CD4-positive, alpha-beta T cell treated with Interferon alpha-2 for 1 hour (primary cell): ENCODE measurements around the gene STEAP2.
A peak's percentile ranks its signal among the peaks of the same experiment; 100 is the strongest.
"Not testable (repeated sequence)": the region's sequence is repeated elsewhere in the genome, so short reads cannot be mapped to it uniquely, and the experiment has no call there.

Experiments
- DNase-seq, 2 donors: peaks; one replicate each; pipeline ENCODE4 v3.0.0-alpha.2; 2020 to 2022

Gene STEAP2

DNA sequence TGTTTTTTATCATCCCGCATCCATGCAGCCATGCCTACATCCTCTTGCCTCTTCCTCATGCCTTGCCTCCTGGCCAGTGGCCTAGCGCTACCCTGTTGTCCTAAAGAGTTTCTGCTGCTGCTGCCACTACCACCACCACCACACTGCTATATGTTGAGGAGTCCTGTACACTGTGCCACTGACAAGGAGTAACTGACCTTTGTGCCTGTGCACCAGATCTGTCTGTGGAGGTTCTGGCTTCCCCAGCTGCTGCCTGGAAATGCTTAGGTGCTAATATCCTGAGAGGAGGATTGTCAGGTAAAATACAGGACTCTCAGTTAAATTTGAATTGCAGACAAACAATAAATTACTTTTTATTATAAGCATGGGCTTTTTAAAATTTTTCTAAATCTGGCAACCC is 26.5 kb downstream of the STEAP2 start:
- DNase-seq, result no peak

- DNase-seq, result no peak
Observed at GRCh38 chr7:90238583-90238982, 27.0 kb downstream of the STEAP2 start.

DNA sequence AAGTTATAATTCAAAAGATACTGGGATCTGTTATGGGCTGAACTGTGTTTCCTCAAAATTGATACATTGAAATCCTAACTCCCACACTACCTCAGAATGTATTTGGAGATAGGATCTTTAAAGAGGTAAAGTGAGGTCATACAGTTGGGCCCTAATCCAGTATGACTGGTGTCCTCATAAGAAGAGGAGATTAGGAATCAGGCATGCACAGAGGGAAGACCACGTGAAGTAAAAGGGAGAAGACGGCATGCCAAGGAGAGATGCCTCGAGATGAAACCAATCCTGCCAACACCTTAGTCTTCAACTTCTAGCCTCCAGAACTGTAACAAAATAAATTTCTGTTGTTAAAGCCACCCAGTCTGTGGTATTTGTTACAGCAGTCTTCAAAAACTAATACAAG is 27.5 kb downstream of the STEAP2 start:
- no peak for DNase-seq

GRCh38 chr7:90239625-90240228 is 28.2 kb downstream of the STEAP2 start:
- DNase-seq, result no peak

GRCh38 chr7:90242369-90243168 is 31.0 kb downstream of the STEAP2 start:
- DNase-seq, result no peak

- DNase-seq, result no peak
Observed at GRCh38 chr7:90243556-90243955, 32.0 kb downstream of the STEAP2 start.

DNA sequence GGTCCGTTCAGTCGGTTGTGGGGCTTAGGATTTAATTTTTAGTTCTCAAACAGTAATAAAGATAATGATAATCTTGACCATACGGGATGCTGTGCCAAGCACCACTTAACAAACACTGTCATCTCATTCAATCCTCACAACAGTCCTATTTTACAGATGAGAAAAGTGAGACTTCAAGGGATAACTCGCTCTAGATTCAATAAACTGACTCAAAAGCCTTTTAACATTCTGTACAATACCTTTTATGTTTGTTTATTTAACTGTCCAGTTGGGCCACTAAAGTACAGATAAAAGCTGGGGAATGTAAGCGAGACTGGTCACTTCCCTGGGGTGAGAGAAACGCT is 33.0 kb downstream of the STEAP2 start:
- no peak for DNase-seq

DNA sequence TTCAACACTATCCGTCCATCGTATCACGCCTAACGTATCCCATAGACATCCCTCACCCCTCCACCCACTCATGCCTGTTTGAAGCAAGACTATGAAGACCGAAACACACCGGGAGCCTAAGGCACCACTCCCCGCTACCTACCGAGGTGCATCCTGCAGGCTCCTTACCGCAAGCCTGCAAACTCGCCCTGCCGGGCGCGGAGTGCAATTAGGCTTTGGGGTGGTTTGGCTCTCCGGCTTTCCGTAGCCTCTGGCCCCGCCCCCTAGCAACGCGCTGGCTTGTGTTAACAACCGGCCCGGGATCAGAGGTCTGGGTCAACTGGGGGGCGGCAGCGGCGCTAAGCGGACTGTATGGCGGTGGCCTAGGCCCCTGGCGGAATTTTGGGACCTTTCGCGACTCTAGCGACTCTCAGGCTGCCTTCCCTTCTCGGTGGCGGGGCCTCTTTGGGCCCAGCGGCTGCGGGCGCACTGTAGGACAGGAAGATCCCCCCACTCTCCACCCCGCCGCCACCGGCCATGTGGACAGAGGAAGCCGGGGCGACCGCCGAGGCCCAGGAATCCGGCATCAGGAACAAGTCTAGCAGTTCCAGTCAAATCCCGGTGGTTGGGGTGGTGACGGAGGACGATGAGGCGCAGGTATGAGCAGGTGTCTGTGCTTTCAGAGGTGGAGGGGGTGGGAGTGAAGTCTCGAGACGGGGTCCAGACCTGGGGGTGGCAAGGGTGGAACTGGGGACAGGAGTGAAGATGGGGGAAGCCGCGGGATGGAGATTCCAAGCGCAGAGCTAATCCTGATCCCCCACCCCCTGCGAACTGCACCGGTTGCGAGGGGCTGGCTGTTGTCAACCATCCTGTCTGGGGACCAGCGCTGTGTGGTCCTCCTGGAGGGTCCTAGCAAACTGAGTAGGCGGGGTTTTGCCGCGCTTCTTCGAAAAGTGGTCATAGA is 33.6 kb downstream of the STEAP2 start, which contains the start of gene CFAP69:
Gene CFAP69 (plus strand): TSS at position 266 of the 943 bp plus-strand sequence. CDS start 251 bp downstream, at position 517.
- DNase-seq, result peak; percentile 80 to 87

DNA sequence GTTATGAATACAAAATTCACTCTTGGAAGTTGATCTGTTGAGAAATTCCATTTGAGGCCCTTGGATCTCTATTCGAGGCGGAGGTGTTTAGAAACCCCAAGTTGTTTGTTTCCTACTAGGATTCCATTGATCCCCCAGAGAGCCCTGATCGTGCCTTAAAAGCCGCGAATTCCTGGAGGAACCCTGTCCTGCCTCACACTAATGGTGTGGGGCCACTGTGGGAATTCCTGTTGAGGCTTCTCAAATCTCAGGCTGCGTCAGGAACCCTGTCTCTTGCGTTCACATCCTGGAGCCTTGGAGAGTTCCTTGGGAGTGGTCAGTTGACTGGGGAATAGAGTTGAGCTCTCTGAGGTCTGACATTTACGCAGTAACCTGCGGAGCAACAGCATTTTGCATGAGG is 34.6 kb downstream of the STEAP2 start:
- DNase-seq, result no peak

- no peak for DNase-seq
Observed at GRCh38 chr7:90248706-90249105, 37.2 kb downstream of the STEAP2 start.

- no peak for DNase-seq
Observed at GRCh38 chr7:90250601-90251303, 39.2 kb downstream of the STEAP2 start.

GRCh38 chr7:90251304-90251635 is 39.7 kb downstream of the STEAP2 start:
- DNase-seq, result no peak

DNA sequence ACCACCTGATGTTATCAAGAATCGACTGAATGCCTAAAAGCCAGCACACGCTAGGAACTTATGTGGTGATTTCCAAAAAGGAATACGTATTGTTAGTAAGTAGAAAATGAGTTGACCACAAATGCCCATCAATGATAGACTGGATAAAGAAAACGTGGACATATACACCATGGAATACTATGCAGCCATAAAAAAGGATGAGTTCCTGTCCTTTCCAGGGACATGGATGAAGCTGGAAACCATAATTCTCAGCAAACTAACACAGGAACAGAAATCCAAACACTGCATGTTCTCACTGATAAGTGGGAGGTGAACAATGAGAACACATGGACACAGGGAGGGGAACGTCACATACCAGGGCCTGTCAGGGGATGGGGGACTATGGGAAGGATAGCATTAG is 44.5 kb downstream of the STEAP2 start:
- DNase-seq, result not testable (repeated sequence)

GRCh38 chr7:90256778-90257177 is 45.2 kb downstream of the STEAP2 start:
- no peak for DNase-seq

DNA sequence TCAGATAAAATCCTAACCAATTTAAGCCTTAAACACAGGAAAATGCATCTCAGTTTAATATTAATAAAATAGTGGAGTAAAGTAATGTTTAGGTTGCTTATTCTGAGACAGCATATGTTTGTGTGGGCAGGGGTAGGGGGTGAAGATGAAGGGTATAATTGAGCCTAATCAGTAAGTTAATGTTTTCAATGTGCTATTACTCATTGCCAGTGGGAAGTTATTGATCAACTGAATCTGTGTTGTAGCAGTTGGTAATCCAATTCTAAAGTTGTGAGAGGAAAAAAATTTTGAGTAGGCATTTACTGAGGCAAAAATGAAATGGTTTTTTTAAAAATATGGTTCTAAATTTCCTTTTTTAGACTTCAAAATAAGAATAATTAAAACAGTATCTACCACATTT is 49.9 kb downstream of the STEAP2 start:
- DNase-seq, result no peak

DNA sequence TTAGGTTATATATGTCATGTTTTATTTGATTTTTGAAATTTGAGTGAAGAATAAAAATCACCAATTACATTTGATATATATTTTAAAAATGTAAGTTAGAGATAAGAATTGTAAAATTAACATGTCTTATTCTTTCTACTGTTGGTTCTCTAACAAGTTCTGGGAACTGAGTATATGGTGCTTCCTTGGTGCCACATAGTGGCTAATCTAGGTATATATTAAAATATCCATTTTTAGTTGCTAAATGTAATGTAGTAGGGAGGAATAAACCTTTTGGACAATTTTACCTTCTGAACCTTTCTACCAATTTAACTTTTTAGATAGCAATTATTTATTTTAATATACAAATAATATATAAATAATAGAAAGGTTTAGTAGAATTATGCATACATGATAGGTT is 50.9 kb downstream of the STEAP2 start:
- peak in 1 of 2 donors; percentile 16 for DNase-seq

- DNase-seq, result no peak
Observed at GRCh38 chr7:90266808-90267207, 55.3 kb downstream of the STEAP2 start.

- DNase-seq, result no peak
Observed at GRCh38 chr7:90267263-90267858, 55.8 kb downstream of the STEAP2 start.

DNA sequence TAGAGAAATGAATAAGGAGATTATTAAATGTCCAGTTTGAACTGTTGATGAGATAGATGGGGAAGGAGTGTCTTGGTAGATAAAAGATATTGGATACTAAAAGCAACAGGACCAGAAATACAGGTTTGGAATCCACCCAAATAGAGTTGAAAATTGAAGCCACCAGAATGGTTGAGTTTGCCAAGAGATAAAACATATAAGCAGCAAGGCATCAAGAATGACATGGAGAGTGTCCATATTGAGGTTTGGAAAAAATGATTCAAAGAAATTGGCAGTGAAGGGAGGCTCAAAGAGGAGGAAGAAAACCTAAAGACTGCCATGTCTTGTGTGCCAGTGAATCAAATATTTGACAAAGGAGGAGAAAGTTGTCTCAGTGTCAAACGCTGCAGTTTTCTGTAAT is 57.6 kb downstream of the STEAP2 start:
- DNase-seq, result no peak

GRCh38 chr7:90270431-90271178 is 59.1 kb downstream of the STEAP2 start:
- no peak for DNase-seq

DNA sequence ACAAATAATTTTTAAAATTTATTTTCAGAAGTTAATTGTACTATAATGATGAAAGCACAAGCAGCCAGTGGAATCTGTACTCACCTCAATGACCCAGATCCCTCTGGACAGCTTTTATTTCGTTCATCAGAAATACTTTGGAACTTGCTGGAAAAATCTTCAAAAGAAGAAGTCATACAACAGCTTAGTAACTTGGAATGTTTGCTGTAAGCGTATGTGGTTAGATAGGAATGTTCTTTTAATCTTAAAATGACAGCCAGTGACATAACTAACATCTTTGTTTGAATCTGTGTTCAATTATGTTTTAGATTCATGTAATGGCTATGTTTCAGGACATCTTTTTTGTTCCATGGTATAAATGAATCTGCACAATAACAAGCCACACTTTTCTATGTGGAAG is 60.2 kb downstream of the STEAP2 start:
- no peak for DNase-seq

DNA sequence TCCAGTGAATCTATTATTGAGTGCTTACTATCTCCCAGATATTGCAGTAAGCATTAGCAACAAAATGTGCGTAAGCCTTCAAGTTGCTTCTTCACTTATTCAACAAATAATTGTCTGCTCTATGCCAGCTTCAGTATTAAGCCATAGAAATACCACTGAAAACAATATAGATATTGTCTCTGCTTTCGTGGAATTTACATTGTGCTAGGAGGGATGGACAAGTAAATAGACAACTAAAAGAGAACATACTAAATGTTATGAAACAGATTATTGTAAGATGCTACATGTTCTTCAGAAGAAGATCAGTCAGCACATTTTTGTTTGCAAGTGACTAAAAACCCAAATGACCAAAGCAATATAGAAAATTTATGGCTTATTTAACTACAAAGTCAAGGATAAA is 60.7 kb downstream of the STEAP2 start:
- no peak for DNase-seq
